ENCODE measurements around the gene NDUFS5.
"Not testable (repeated sequence)": the region's sequence is repeated elsewhere in the genome, so short reads cannot be mapped to it uniquely, and the experiment has no call there.

DNA sequence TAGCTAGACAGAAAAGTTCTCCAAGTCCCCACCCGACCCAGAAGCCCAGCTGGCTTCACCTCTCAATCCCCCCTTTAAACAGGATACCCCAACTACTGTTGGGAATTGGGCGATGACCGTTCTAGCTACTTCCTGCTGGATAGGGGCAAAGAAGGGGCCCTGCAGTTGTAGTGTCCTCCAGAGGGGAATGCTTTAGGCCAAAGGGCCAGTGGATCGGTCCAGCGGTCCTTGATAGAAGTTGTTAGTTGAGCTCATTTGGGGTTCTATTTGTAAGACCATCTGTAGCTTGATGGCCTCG, 48.0 kb upstream of the NDUFS5 start:
- TF ChIP-seq, protein P1, sequence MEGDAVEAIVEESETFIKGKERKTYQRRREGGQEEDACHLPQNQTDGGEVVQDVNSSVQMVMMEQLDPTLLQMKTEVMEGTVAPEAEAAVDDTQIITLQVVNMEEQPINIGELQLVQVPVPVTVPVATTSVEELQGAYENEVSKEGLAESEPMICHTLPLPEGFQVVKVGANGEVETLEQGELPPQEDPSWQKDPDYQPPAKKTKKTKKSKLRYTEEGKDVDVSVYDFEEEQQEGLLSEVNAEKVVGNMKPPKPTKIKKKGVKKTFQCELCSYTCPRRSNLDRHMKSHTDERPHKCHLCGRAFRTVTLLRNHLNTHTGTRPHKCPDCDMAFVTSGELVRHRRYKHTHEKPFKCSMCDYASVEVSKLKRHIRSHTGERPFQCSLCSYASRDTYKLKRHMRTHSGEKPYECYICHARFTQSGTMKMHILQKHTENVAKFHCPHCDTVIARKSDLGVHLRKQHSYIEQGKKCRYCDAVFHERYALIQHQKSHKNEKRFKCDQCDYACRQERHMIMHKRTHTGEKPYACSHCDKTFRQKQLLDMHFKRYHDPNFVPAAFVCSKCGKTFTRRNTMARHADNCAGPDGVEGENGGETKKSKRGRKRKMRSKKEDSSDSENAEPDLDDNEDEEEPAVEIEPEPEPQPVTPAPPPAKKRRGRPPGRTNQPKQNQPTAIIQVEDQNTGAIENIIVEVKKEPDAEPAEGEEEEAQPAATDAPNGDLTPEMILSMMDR (IDR thresholded peaks at IDR 0.05) = not testable (repeated sequence)
- not testable (repeated sequence) for TF ChIP-seq POLR2A (IDR thresholded peaks at IDR 0.05)
